22Rv1 (cell line): ENCODE results near the gene IRS2.

Experiments used
- ZFX ChIP-seq: fragments of 450-650 bp; IDR thresholded peaks from 2 replicates; pipeline ENCODE4 v1.6.1; 2017; ENCODE audit warnings: antibody characterized with exemption, borderline replicate concordance
- TF ChIP-seq, protein P1 (sequence below): fragments of 450-650 bp; IDR thresholded peaks from 2 replicates; pipeline ENCODE4 v1.5.1; 2017; ENCODE audit warnings: mild to moderate bottlenecking

DNA sequence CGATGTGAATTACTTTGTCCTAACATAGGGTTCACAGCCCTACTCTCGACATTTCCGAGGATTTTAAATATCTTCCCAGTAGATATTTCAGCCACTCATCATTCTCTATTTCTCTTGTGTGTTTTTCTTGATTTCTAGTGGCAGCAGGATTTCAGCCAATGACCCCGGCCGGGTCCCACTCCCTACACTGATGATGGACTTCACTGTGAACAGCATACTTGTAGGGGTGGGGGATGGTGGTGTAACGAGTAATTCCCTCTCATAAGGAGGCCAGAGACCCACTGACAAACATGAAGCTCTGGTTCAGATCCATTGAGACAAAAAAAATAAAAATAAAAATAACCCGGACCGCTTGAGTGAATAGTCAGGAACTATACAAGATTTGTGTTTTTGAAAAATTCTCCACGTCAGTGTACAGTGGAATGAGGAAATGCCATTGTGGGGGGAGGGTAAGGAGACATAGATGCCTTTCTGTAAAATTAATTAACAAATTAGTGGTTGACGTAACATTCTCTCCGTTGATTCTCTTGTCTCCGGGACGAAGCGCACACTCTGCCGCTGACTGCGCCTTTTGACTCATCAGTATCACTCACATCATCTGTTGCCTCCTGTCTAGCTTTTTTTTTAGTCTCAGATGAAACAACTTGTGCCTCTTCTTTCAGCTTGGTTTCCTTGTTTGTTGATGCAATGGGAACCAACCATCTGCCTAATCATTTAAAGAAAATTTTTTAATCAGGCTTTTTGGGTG, 48.8 kb upstream of the IRS2 start:
- TF ChIP-seq, protein P1, sequence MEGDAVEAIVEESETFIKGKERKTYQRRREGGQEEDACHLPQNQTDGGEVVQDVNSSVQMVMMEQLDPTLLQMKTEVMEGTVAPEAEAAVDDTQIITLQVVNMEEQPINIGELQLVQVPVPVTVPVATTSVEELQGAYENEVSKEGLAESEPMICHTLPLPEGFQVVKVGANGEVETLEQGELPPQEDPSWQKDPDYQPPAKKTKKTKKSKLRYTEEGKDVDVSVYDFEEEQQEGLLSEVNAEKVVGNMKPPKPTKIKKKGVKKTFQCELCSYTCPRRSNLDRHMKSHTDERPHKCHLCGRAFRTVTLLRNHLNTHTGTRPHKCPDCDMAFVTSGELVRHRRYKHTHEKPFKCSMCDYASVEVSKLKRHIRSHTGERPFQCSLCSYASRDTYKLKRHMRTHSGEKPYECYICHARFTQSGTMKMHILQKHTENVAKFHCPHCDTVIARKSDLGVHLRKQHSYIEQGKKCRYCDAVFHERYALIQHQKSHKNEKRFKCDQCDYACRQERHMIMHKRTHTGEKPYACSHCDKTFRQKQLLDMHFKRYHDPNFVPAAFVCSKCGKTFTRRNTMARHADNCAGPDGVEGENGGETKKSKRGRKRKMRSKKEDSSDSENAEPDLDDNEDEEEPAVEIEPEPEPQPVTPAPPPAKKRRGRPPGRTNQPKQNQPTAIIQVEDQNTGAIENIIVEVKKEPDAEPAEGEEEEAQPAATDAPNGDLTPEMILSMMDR, result no peak
- no peak for TF ChIP-seq ZFX
